ENCODE results near the gene METTL15.

GRCh38 chr11:28343304-28344233 lies 235.4 kb downstream of the METTL15 start:
- TF ChIP-seq TEAD4 (IDR thresholded peaks at IDR 0.05; ENCODE audit: low read depth, low read length) (no peak), RNF2 (IDR thresholded peaks at IDR 0.05; ENCODE audit: borderline replicate concordance, low read depth, low read length, missing control alignments, poor library complexity, severe bottlenecking) (no peak), CTCF (IDR thresholded peaks at IDR 0.05; ENCODE audit: control extremely low read depth in 1 of 3, insufficient read depth in 1 of 3, low read depth in 1 of 3, low read length in 3 of 3) (no peak), TAF1 (IDR thresholded peaks at IDR 0.05; ENCODE audit: low read depth, low read length) (no peak), NANOG (IDR thresholded peaks at IDR 0.05; ENCODE audit: insufficient read depth, low read depth, low read length, poor library complexity, severe bottlenecking) (no peak)
